Gastrocnemius medialis (tissue), 4 donors: ENCODE measurements around the gene RIMBP2. TPM values are rescaled to one million over a fixed set of nuclear protein-coding genes. Genes with fewer than 3 reads are reported as not detected.

Experiments used
- ATAC-seq, 2 donors: fragments of 150-250 bp; one replicate each; pipeline ENCODE4 v1.9.1; 2016
- DNase-seq, 2 donors: peaks; one replicate each; pipeline ENCODE4 v3.0.0-alpha.2; 2019
- H3K27ac ChIP-seq, 4 donors: fragments of 200-600 bp; sonication (generic); 1 replicate in 1 of 4; 2 replicates in 3 of 4; pipeline ENCODE4 v1.5.1; 2016 to 2018; ENCODE audit warnings: mild to moderate bottlenecking in 2 of 4, moderate library complexity in 1 of 4
- H3K27me3 ChIP-seq, 3 donors: fragments of 200-600 bp; sonication (generic) in 2 of 3; 1 replicate in 1 of 3; 2 replicates in 2 of 3; pipeline versions ENCODE4 v1.5.1 to v1.6.0; 2016 to 2019; ENCODE audit warnings: mild to moderate bottlenecking in 1 of 3, moderate library complexity in 1 of 3
- H3K36me3 ChIP-seq, 2 donors: fragments of 200-600 bp; sonication (generic) in 1 of 2; one replicate each; pipeline ENCODE4 v1.5.1; 2017 to 2018
- H3K4me1 ChIP-seq, 2 donors: fragments of 200-600 bp; sonication (generic) in 1 of 2; one replicate each; pipeline ENCODE4 v1.5.1; 2016 to 2017; ENCODE audit warnings: mild to moderate bottlenecking in 2 of 2
- H3K4me3 ChIP-seq, 4 donors: fragments of 200-600 bp; sonication (generic) in 3 of 4; 1 replicate in 1 of 4; 2 replicates in 3 of 4; pipeline ENCODE4 v1.5.1; 2016 to 2019; ENCODE audit warnings: mild to moderate bottlenecking in 2 of 4
- H3K9me3 ChIP-seq, 3 donors: fragments of 200-600 bp; sonication (generic) in 2 of 3; 1 replicate in 1 of 3; 2 replicates in 2 of 3; pipeline ENCODE4 v1.5.1; 2016 to 2019
- POLR2A ChIP-seq, 2 donors: fragments of 450-650 bp; IDR thresholded peaks; one replicate each; pipeline ENCODE4 v1.6.1; 2017; ENCODE audit warnings: antibody characterized with exemption in 2 of 2, mild to moderate bottlenecking in 2 of 2, moderate library complexity in 2 of 2
- in situ Hi-C, 4 donors: fragments of 200-750 bp; cut with MboI; loops; one replicate each; pipeline versions ENCODE4 v1.15.0 to v1.8.0; 2017; ENCODE audit warnings: low sequenced_read_pairs in 4 of 4
- intact Hi-C: fragments of 100-400 bp; cut with DNase I; formaldehyde crosslinking; loops from one replicate; pipeline ENCODE4 v1.15.1; 2023; ENCODE audit warnings: low total_unique reads
- total RNA-seq, 4 donors: library from RNA; depleted of rRNA; stranded (reverse); fragments of >200 nt; gene quantifications; one replicate each; pipeline versions ENCODE4 v1.1.0 to v1.2.3, GENCODE V29; 2016
- TF ChIP-seq, protein P1 (sequence below), 5 experiments: fragments of 450-650 bp in 3 of 5; fragments of 200-600 bp in 2 of 5; sonication (generic) in 2 of 5; IDR thresholded peaks in 4 of 5; conservative IDR thresholded peaks in 1 of 5; 1 replicate in 4 of 5; 2 replicates in 1 of 5; pipeline ENCODE4 v1.5.1; 2016 to 2019; ENCODE audit warnings: antibody characterized with exemption in 5 of 5, mild to moderate bottlenecking in 3 of 5, moderate library complexity in 3 of 5

RIMBP2 gene
- total RNA-seq, 4 donors from 2014 or later = 0.76 to 2.2 (median 1.2) TPM; not detected in 1

DNA sequence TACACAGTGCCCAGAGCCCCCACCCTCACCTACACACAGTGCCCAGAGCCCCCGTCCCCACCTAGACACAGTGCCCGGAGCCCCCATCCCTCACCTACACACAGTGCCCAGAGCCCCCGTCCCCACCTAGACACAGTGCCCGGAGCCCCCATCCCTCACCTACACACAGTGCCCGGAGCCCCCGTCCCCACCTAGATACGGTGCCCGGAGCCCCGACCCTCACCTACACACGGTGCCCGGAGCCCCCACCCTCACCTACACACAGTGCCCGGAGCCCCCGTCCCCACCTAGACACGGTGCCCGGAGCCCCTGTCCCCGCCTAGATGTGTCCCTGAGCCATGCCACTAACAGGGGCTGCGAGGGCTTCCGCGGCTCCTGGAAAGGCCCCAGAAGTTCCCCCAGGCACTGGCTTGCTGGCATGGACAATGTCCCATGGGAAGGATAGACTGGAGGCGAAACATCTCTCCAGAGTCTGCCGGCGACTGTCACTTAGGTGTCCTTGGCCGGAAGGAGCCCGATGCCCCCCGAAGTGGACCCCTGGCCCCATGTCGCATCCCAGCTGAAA lies 232.4 kb downstream of the RIMBP2 start:
- intact Hi-C loops = no loop called here
- Histone ChIP-seq H3K9me3 (no peaks in the 10 kb centered on the region), H3K36me3 (no peaks in the 10 kb centered on the region), H3K27ac (no peak overlapping the region), H3K4me3 (no peak overlapping the region), H3K4me1 (no peaks in the 10 kb centered on the region), H3K27me3 (peaks cover 0 to 9% (median 0%) of the 10 kb centered on the region in 3 donors)
- DNase-seq (no peak), ATAC-seq (no peak)
- TF ChIP-seq, protein P1, sequence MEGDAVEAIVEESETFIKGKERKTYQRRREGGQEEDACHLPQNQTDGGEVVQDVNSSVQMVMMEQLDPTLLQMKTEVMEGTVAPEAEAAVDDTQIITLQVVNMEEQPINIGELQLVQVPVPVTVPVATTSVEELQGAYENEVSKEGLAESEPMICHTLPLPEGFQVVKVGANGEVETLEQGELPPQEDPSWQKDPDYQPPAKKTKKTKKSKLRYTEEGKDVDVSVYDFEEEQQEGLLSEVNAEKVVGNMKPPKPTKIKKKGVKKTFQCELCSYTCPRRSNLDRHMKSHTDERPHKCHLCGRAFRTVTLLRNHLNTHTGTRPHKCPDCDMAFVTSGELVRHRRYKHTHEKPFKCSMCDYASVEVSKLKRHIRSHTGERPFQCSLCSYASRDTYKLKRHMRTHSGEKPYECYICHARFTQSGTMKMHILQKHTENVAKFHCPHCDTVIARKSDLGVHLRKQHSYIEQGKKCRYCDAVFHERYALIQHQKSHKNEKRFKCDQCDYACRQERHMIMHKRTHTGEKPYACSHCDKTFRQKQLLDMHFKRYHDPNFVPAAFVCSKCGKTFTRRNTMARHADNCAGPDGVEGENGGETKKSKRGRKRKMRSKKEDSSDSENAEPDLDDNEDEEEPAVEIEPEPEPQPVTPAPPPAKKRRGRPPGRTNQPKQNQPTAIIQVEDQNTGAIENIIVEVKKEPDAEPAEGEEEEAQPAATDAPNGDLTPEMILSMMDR (IDR thresholded peaks at IDR 0.05 in 4 of 5, conservative IDR thresholded peaks at IDR 0.05 in 1 of 5) = no peak
- no peak for TF ChIP-seq POLR2A (IDR thresholded peaks at IDR 0.05)
- in situ Hi-C loops = no loop called here

DNA sequence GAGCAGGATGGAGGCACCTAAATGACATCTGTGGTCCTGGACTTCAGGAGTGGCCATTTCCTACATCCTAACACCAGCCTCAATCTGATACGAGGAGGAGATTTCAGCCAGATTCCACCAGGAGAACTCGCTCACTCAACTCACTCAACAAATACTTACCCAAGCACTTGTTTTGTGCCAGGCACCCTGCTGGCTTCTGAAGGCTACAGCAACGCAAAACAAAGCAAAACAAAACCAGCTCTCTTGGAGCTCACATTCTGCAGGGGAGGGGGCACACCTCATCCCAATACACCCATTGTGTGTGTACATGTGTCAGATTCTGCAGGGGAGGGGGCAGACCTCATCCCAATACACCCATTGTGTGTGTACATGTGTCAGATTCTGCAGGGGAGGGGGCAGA lies 233.7 kb downstream of the RIMBP2 start:
- intact Hi-C loops (no loop called here), in situ Hi-C loops (no loop called here)
- DNase-seq (no peak), ATAC-seq (no peak)
- Histone ChIP-seq H3K36me3 (no peaks in the 10 kb centered on the region), H3K9me3 (no peaks in the 10 kb centered on the region), H3K27me3 (peaks cover 0 to 9% (median 0%) of the 10 kb centered on the region in 3 donors), H3K4me1 (no peaks in the 10 kb centered on the region), H3K4me3 (no peak overlapping the region), H3K27ac (no peak overlapping the region)
- TF ChIP-seq, protein P1 (IDR thresholded peaks at IDR 0.05 in 4 of 5, conservative IDR thresholded peaks at IDR 0.05 in 1 of 5) = no peak
- TF ChIP-seq POLR2A (IDR thresholded peaks at IDR 0.05) = no peak

DNA sequence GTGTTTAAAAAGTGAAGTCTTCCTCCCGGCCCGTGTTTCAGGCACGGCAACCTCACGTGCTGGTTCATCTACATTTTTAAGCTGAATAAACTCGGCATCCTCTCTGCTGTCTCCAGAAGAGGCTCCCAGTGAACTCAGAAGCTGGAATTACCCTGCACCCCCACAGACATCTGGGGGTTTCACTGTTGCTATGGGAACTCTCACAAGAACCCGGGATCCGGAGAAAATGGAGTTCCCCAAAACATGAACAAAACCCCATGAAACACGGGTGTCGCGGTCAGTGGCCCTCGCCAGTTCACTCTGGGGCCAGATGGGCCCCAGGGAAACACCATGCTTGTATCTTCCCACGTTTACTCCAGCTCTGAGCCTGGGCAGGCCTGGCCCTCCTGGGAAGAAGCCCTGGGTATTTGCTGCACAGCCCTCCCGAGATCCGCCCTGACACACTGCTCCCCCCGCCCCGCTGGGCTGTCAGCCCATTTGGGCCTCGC lies 234.7 kb downstream of the RIMBP2 start:
- in situ Hi-C loops (no loop called here), intact Hi-C loops (no loop called here)
- Histone ChIP-seq H3K36me3 (no peaks in the 10 kb centered on the region), H3K9me3 (no peaks in the 10 kb centered on the region), H3K27ac (no peak overlapping the region), H3K27me3 (peaks cover 0 to 9% (median 0%) of the 10 kb centered on the region in 3 donors), H3K4me1 (no peaks in the 10 kb centered on the region), H3K4me3 (no peak overlapping the region)
- TF ChIP-seq, protein P1 (IDR thresholded peaks at IDR 0.05 in 4 of 5, conservative IDR thresholded peaks at IDR 0.05 in 1 of 5) = no peak
- no peak for TF ChIP-seq POLR2A (IDR thresholded peaks at IDR 0.05)
- DNase-seq (no peak), ATAC-seq (no peak)

DNA sequence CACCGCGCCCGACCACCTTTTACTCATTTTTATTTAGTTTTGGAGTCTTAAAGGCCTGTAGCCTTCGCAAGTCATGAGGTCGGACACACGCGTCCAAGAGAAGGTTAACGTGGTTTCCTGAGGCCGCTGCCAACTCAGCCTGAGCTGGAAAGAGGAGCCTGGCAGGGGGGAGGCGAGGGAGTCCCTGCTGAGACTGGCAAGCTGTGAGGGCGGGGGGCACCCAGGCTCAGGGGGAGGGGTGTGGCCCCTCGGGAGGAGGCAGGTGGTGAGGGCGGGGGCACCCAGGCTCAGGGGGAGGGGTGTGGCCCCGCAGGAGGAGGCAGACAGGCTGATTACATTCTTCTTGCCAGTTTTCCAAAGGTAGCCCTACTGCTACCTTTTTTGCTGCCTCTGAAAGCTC lies 235.2 kb downstream of the RIMBP2 start:
- peaks cover 0 to 9% (median 0%) of the 10 kb centered on the region in 3 donors for H3K27me3 ChIP-seq
- no peak overlapping the region for H3K4me3 ChIP-seq
- intact Hi-C loops (no loop called here), in situ Hi-C loops (no loop called here)
- DNase-seq (no peak), ATAC-seq (no peak)
- TF ChIP-seq, protein P1 (IDR thresholded peaks at IDR 0.05 in 4 of 5, conservative IDR thresholded peaks at IDR 0.05 in 1 of 5) = no peak
- no peak for TF ChIP-seq POLR2A (IDR thresholded peaks at IDR 0.05)
- no peaks in the 10 kb centered on the region for H3K9me3 ChIP-seq
- H3K36me3 ChIP-seq = no peaks in the 10 kb centered on the region
- no peaks in the 10 kb centered on the region for H3K4me1 ChIP-seq
- H3K27ac ChIP-seq = no peak overlapping the region

DNA sequence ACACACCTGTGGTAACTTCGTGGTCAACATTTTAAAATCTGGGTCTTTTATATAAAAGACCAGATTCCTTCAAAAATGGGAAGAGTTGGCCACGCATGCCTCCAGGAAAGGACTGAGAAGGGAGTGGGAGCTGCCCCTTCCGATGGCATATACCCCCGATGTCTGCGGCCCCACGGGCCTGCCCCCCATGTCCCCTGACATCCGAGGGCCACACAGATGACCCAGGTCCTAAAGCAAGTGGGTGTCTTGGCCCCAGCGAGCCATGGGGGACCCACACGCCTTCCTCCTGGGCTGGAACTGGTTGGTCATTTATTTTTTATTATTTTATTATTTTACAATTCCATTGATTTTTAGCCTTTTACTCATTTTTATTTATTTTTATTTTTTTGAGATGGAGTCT lies 235.9 kb downstream of the RIMBP2 start:
- Histone ChIP-seq H3K27me3 (peaks cover 0 to 9% (median 0%) of the 10 kb centered on the region in 3 donors), H3K4me1 (no peaks in the 10 kb centered on the region), H3K27ac (no peak overlapping the region), H3K36me3 (no peaks in the 10 kb centered on the region), H3K4me3 (no peak overlapping the region), H3K9me3 (no peaks in the 10 kb centered on the region)
- ATAC-seq = no peak
- DNase-seq = no peak
- in situ Hi-C loops = no loop called here
- intact Hi-C loops = no loop called here
- no peak for TF ChIP-seq POLR2A (IDR thresholded peaks at IDR 0.05)
- TF ChIP-seq, protein P1 (IDR thresholded peaks at IDR 0.05 in 4 of 5, conservative IDR thresholded peaks at IDR 0.05 in 1 of 5) = no peak
